ENCODE measurements around the gene HBEGF. TPM values are rescaled to one million over a fixed set of nuclear protein-coding genes. Genes with fewer than 3 reads are reported as not detected.
A peak's percentile ranks its signal among the peaks of the same experiment; 100 is the strongest.

Gene HBEGF
- total RNA-seq, 1 donor from 2014 or later, result 48.5 TPM

GRCh38 chr5:140303966-140304365 lies 42.4 kb downstream of the HBEGF start:
- no peak for DNase-seq (ENCODE audit: low spot score)

- peak; percentile 97 for DNase-seq (ENCODE audit: low spot score)
Observed at GRCh38 chr5:140302786-140303639, 43.4 kb downstream of the HBEGF start, which contains the start of gene PFDN1. Gene PFDN1 (minus strand): TSS chr5:140303101. CDS start chr5:140303073, 28 bp downstream.

GRCh38 chr5:140301136-140301535 lies 45.3 kb downstream of the HBEGF start:
- DNase-seq (ENCODE audit: low spot score), result no peak

GRCh38 chr5:140299056-140299455 lies 47.3 kb downstream of the HBEGF start:
- no peak for DNase-seq (ENCODE audit: low spot score)

- no peak for DNase-seq (ENCODE audit: low spot score)
Observed at GRCh38 chr5:140298183-140298601, 48.2 kb downstream of the HBEGF start.

GRCh38 chr5:140297283-140297682 lies 49.1 kb downstream of the HBEGF start:
- DNase-seq (ENCODE audit: low spot score), result no peak

- no peak for DNase-seq (ENCODE audit: low spot score)
Observed at GRCh38 chr5:140296289-140296688, 50.1 kb downstream of the HBEGF start.

- DNase-seq (ENCODE audit: low spot score), result no peak
Observed at GRCh38 chr5:140295414-140295813, 51.0 kb downstream of the HBEGF start.

- no peak for DNase-seq (ENCODE audit: low spot score)
Observed at GRCh38 chr5:140294753-140295152, 51.6 kb downstream of the HBEGF start.

- DNase-seq (ENCODE audit: low spot score), result no peak
Observed at GRCh38 chr5:140293849-140294100, 52.6 kb downstream of the HBEGF start.

- no peak for DNase-seq (ENCODE audit: low spot score)
Observed at GRCh38 chr5:140293091-140293848, 53.1 kb downstream of the HBEGF start.

- no peak for DNase-seq (ENCODE audit: low spot score)
Observed at GRCh38 chr5:140292212-140293036, 54.0 kb downstream of the HBEGF start.

GRCh38 chr5:140287801-140288521 lies 58.4 kb downstream of the HBEGF start:
- DNase-seq (ENCODE audit: low spot score), result no peak

GRCh38 chr5:140286424-140286823 lies 60.0 kb downstream of the HBEGF start:
- DNase-seq (ENCODE audit: low spot score), result no peak

GRCh38 chr5:140284013-140284412 lies 62.4 kb downstream of the HBEGF start:
- no peak for DNase-seq (ENCODE audit: low spot score)

Other genes with a start within 250 kb of the HBEGF start
- gene PURA, start 232.5 kb downstream of the HBEGF start, total RNA-seq, result 23.5 TPM
- gene IGIP, start 220.7 kb downstream of the HBEGF start, total RNA-seq, result 13.3 TPM
- 104 TPM for gene CYSTM1, start 171.4 kb downstream of the HBEGF start, total RNA-seq
- 49.8 TPM for gene PFDN1, start 43.5 kb downstream of the HBEGF start, total RNA-seq
- 0.22 TPM for gene SLC4A9, start 13.6 kb upstream of the HBEGF start, total RNA-seq
- 90.5 TPM for gene ANKHD1, start 55.2 kb upstream of the HBEGF start, total RNA-seq
- 22.5 TPM for gene EIF4EBP3, start 201.1 kb upstream of the HBEGF start, total RNA-seq
- gene SRA1, start 210.9 kb upstream of the HBEGF start, total RNA-seq, result 34.4 TPM
- gene APBB3, start 218.0 kb upstream of the HBEGF start, total RNA-seq, result 21.5 TPM
- gene SLC35A4, start 218.2 kb upstream of the HBEGF start, total RNA-seq, result 71.9 TPM

All from mesenteric fat pad (tissue), 1 donor.